Measurements from ENCODE around the gene DHRSX. TPM values are rescaled to one million over a fixed set of nuclear protein-coding genes. Genes with fewer than 3 reads are reported as not detected.

Gene DHRSX
- polyA plus RNA-seq, 2 of the 4 experiments (the other 2 are of a cell fraction) = 32.1 to 56.3 TPM

DNA sequence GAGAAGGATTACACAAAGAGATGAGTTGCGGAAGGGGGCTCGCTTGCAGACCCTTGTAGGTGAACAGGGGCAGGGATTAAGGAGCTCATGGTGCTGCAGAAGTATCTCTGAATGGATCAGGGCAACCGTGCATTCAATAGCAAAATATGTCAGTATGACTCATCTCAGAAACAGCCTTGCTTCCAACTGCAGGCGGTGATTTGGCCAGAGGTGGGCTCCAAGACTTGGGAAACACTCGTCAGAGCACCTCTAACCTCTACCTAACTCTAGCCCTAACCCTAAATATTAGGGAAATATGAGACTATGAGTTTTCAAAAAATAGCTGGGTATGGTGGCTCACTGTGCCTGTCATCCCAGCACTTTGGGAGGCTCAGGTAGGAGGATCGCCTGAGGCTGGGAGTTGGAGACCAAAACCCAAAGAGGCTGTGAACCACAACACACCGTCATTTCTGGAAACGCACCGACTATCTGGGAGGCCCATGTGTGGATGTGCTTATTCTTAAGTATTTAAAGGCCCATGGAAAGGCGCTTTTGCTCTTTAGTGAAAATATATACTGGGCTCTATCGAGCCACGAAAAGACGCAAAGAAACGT is 102.6 kb downstream of the DHRSX start:
- no peaks in the 10 kb centered on the region for H3K9me3 ChIP-seq
- peaks cover 9% of the 10 kb centered on the region; the same call in 2 of the 3 replicates for H3K4me1 ChIP-seq
- TF ChIP-seq FOSL2 (IDR thresholded peaks at IDR 0.05) = no peak
- peak; percentile 58 for TF ChIP-seq FOSL2 (CRISPR knock-in tag; IDR thresholded peaks at IDR 0.05)
- TF ChIP-seq, protein P1, sequence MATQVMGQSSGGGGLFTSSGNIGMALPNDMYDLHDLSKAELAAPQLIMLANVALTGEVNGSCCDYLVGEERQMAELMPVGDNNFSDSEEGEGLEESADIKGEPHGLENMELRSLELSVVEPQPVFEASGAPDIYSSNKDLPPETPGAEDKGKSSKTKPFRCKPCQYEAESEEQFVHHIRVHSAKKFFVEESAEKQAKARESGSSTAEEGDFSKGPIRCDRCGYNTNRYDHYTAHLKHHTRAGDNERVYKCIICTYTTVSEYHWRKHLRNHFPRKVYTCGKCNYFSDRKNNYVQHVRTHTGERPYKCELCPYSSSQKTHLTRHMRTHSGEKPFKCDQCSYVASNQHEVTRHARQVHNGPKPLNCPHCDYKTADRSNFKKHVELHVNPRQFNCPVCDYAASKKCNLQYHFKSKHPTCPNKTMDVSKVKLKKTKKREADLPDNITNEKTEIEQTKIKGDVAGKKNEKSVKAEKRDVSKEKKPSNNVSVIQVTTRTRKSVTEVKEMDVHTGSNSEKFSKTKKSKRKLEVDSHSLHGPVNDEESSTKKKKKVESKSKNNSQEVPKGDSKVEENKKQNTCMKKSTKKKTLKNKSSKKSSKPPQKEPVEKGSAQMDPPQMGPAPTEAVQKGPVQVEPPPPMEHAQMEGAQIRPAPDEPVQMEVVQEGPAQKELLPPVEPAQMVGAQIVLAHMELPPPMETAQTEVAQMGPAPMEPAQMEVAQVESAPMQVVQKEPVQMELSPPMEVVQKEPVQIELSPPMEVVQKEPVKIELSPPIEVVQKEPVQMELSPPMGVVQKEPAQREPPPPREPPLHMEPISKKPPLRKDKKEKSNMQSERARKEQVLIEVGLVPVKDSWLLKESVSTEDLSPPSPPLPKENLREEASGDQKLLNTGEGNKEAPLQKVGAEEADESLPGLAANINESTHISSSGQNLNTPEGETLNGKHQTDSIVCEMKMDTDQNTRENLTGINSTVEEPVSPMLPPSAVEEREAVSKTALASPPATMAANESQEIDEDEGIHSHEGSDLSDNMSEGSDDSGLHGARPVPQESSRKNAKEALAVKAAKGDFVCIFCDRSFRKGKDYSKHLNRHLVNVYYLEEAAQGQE (IDR thresholded peaks at IDR 0.05) = no peak
- TF ChIP-seq, protein P2, sequence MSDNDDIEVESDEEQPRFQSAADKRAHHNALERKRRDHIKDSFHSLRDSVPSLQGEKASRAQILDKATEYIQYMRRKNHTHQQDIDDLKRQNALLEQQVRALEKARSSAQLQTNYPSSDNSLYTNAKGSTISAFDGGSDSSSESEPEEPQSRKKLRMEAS (IDR thresholded peaks at IDR 0.05) = no peak
- 0 out of 5 replicates have a peak, but pooled peaks of 1 of the 2 experiments have one; percentile 2 for TF ChIP-seq RAD21 (conservative IDR thresholded peaks at IDR 0.05 in 1 of 2, IDR thresholded peaks at IDR 0.05 in 1 of 2)
- no peak overlapping the region for H3K4me3 ChIP-seq
- peak in 1 of 2 experiments; percentile 59; a peak in 3 of 6 replicates for ATAC-seq
- 74% methylated on average over 14 of the region's 14 CpGs for WGBS (ENCODE audit: missing lambda C conversion rate)
- FAIRE-seq = no peak
- no peak for DNase-seq (ENCODE audit: low read depth in 1 of 2, low spot score in 1 of 2)
- ChIA-PET CTCF (no interaction called here), POLR2A (no interaction called here)
- peak overlapping the region in 1 of 2 experiments; percentile 41; a peak in 3 of 6 replicates for H3K27ac ChIP-seq
- no peak overlapping the region for H3K4me2 ChIP-seq

DNA sequence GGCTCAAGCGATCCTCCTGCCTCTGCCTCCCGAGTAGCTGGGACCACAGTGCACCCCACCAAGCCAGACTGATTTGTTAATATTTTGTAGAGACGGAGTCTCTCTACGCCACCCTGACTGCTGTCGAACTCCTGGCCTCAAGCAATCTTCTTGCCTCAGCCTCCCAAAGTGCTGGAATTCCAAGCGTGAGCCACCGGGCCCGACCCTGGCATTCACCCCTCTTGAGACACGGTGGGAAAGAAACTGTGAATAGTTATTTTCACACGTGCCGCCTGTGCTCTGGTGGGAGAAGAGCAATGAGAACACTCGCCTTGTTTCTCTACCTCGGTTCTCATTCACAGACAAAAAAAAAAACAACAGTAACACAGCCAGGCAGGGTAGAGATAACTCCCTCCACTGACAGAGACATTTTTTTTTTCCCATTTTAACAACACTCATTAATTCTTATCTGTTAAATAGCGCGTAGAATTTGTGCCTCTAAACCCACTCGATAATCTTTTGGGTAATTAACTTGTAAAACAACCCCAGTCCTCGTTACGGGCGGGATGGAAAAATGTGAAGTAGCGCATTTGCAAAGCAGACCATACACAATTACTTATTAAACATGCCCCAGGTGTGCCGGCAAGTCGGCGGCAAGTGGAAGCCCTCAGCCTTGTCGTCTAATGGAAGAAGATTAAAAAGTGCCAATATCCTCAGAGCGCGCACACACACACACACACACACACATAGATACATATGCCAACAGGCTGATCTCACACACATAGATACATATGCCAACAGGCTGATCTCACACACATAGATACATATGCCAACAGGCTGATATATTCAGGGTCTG is 103.3 kb downstream of the DHRSX start:
- peaks cover 9% of the 10 kb centered on the region; the same call in 2 of the 3 replicates for H3K4me1 ChIP-seq
- FAIRE-seq (no peak), DNase-seq (ENCODE audit: low read depth in 1 of 2, low spot score in 1 of 2) (no peak), ATAC-seq (peak in 1 of 2 experiments; percentile 42; a peak in 3 of 6 replicates)
- CTCF ChIA-PET = no interaction called here
- no peak overlapping the region for H3K4me3 ChIP-seq
- POLR2A ChIA-PET = no interaction called here
- H3K4me2 ChIP-seq = no peak overlapping the region
- TF ChIP-seq ZNF302 (CRISPR knock-in tag; IDR thresholded peaks at IDR 0.05) (no peak), ZC3H11A (IDR thresholded peaks at IDR 0.05) (no peak)
- no peaks in the 10 kb centered on the region for H3K9me3 ChIP-seq
- 84% methylated on average over 26 of the region's 26 CpGs for WGBS (ENCODE audit: missing lambda C conversion rate)
- H3K27ac ChIP-seq = peak overlapping the region in 1 of 2 experiments; percentile 41; a peak in 3 of 6 replicates

DNA sequence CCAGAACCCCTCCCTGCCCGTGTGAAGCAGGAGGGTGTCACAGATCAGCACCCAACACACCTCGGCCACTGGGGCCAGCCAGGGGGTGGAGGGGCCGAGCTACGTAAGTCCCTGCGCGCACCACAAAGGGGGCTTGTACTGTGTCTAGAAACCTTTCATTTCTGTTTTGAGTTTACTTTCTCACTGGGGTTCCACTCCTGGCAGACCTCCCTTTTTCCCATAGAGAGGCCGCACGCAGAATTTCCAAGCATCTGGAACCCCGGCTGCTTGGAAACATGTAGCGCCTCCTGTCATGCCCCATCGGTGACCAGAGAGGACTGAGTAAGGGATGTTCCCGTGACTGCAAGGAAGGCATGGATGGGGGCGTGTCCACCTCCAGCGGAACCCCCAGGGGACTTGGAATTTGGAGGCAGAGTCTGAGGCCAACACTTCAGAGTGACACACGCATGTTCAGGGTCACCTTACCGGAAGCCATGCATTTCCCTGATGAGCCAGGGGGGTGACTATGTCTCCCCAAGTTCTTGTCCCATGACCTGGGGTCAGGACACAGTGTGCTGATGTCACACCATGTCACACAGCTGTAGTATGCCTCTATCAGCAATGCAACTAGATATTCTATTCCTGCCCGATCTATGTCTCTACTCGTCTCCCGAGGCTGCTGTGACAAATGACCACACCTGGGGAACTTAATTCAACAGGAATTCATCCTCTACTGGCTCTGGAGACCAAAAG is 105.3 kb downstream of the DHRSX start:
- FAIRE-seq (no peak), ATAC-seq (no peak), DNase-seq (ENCODE audit: low read depth in 1 of 2, low spot score in 1 of 2) (no peak)
- Histone ChIP-seq H3K4me2 (no peak overlapping the region), H3K27ac (peak overlapping the region in 1 of 2 experiments; percentile 39; a peak in 2 of 6 replicates), H3K9me3 (peaks cover 7% of the 10 kb centered on the region; the same call in 1 of the 3 replicates), H3K4me3 (no peak overlapping the region), H3K4me1 (peaks cover 15% of the 10 kb centered on the region; the same call in 2 of the 3 replicates)
- ChIA-PET POLR2A (no interaction called here), CTCF (no interaction called here)
- WGBS (ENCODE audit: missing lambda C conversion rate) = 86% methylated on average over 15 of the region's 19 CpGs
- TF ChIP-seq CEBPB (IDR thresholded peaks at IDR 0.05) (no peak), RFX5 (IDR thresholded peaks at IDR 0.05) (no peak), POLR2AphosphoS2 (conservative IDR thresholded peaks at IDR 0.05; ENCODE audit: low read length) (no peak)

Data from A549 (cell line).